PFSK-1 (cell line): ENCODE data around the gene TBC1D24.

Experiments
- FOXP2 ChIP-seq: optimal IDR thresholded peaks from 2 replicates; pipeline ENCODE3; 2011; ENCODE audit warnings: borderline replicate concordance, control low read depth, inconsistent platforms; ENCODE audit not compliant: insufficient read depth; ENCODE audit errors: extremely low read length, extremely low read depth
- POLR2AphosphoS5 ChIP-seq: IDR thresholded peaks from 2 replicates; pipeline ENCODE4 v1.6.1; 2012; ENCODE audit warnings: low read depth, mild to moderate bottlenecking, control low read depth, low read length, moderate library complexity
- SIN3A ChIP-seq: IDR thresholded peaks from 2 replicates; pipeline ENCODE4 v1.6.1; 2012; ENCODE audit warnings: mild to moderate bottlenecking, low read length, moderate library complexity, borderline replicate concordance; ENCODE audit not compliant: insufficient read depth
- TAF1 ChIP-seq: IDR thresholded peaks from 2 replicates; pipeline ENCODE4 v1.6.1; 2012; ENCODE audit warnings: low read length, control low read depth, borderline replicate concordance; ENCODE audit not compliant: insufficient read depth
- TF ChIP-seq, protein P1 (sequence below), 2 experiments: IDR thresholded peaks; 2 replicates each; pipeline versions ENCODE4 v1.6.1 to v1.8.0; 2011 to 2012; ENCODE audit warnings: low read depth in 2 of 2, low read length in 2 of 2, control low read depth in 1 of 2, inconsistent platforms in 1 of 2, mild to moderate bottlenecking in 1 of 2, moderate library complexity in 1 of 2; ENCODE audit not compliant: insufficient read depth in 1 of 2

TBC1D24 gene

GRCh38 chr16:2460391-2460713, 14.6 kb upstream of the TBC1D24 start:
- TF ChIP-seq POLR2AphosphoS5 (no peak), FOXP2 (no peak), SIN3A (no peak), TAF1 (no peak)
- TF ChIP-seq, protein P1, sequence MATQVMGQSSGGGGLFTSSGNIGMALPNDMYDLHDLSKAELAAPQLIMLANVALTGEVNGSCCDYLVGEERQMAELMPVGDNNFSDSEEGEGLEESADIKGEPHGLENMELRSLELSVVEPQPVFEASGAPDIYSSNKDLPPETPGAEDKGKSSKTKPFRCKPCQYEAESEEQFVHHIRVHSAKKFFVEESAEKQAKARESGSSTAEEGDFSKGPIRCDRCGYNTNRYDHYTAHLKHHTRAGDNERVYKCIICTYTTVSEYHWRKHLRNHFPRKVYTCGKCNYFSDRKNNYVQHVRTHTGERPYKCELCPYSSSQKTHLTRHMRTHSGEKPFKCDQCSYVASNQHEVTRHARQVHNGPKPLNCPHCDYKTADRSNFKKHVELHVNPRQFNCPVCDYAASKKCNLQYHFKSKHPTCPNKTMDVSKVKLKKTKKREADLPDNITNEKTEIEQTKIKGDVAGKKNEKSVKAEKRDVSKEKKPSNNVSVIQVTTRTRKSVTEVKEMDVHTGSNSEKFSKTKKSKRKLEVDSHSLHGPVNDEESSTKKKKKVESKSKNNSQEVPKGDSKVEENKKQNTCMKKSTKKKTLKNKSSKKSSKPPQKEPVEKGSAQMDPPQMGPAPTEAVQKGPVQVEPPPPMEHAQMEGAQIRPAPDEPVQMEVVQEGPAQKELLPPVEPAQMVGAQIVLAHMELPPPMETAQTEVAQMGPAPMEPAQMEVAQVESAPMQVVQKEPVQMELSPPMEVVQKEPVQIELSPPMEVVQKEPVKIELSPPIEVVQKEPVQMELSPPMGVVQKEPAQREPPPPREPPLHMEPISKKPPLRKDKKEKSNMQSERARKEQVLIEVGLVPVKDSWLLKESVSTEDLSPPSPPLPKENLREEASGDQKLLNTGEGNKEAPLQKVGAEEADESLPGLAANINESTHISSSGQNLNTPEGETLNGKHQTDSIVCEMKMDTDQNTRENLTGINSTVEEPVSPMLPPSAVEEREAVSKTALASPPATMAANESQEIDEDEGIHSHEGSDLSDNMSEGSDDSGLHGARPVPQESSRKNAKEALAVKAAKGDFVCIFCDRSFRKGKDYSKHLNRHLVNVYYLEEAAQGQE (IDR thresholded peaks at IDR 0.05; ENCODE audit: insufficient read depth in 1 of 2, low read depth in 2 of 2, low read length in 2 of 2): no peak

DNA sequence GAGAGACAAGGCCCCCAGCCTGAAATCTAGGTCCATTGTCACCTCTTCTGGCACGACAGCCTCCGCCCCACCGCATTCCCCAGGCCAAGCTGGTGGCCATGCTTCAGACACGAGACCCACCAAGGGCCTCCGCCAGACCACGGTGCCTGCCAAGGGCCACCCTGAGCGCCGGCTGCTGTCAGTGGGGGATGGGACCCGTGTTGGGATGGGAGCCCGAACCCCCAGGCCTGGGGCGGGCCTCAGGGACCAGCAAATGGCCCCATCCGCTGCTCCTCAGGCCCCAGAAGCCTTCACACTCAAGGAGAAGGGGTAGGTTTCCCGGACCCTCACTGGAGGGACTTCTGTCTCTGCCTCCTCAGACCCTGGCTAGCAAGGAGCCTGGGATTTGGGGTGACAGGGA, 14.0 kb upstream of the TBC1D24 start:
- TF ChIP-seq SIN3A: no peak
- TF ChIP-seq, protein P1 (IDR thresholded peaks at IDR 0.05; ENCODE audit: insufficient read depth in 1 of 2, low read depth in 2 of 2, low read length in 2 of 2): no peak
- no peak for TF ChIP-seq TAF1
- no peak for TF ChIP-seq POLR2AphosphoS5
- no peak for TF ChIP-seq FOXP2

DNA sequence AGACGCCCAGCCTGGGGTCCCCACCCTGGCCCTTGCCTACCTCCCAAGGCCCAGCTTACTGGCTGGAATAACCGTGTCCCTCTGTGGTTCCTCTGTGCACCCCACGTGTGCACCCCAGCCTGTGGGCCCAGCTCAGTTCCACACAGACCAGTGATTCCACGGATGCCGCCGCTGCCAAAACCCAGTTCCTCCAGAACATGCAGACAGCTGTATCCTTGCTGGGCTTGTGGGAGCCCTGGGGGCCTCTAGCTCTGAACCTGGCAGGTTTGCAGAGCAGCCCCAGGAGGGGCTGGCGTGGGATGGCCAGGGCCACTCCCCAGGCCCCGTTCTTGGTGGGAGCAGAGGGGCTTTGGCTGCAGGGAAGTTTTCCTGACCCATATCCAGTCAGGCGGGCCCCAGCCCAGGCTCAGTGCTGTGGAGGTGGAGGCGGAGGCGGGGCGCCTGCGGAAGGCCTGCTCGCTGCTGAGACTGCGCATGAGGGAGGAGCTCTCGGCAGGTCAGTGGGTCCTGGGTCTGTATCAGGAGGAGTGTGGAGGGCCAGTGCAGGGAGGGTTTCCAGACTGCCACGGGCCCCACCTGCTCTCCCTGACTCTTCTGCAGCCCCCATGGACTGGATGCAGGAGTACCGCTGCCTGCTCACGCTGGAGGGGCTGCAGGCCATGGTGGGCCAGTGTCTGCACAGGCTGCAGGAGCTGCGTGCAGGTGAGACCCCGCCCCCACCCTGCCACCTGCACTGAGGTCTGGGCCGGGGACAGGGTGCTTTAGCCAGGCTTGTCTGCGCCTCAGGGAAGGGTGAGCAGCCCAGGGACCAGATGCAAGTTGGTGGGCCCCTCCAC, 12.7 kb upstream of the TBC1D24 start:
- TF ChIP-seq, protein P1 (IDR thresholded peaks at IDR 0.05; ENCODE audit: insufficient read depth in 1 of 2, low read depth in 2 of 2, low read length in 2 of 2): no peak
- TF ChIP-seq FOXP2: no peak

DNA sequence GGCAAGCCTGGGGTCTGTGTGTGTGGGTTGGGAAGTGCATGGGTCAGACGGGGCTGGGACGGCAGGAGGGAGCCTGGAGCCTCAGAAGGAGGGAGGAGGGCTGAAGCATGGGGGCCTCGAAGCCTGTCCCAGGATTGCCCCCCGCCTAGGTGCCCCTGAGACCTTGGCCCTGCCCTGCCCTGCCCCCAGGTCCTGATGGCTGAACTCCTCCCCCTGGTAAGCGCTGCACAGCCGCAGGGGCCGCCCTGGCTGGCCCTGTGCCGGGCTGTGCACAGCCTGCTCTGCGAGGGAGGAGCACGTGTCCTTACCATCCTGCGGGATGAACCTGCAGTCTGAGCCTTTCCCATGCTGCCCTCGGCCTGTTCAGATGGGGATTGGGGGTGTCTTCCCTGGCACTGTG, 10.6 kb upstream of the TBC1D24 start:
- TF ChIP-seq POLR2AphosphoS5 (no peak), SIN3A (no peak), TAF1 (no peak), FOXP2 (no peak)
- TF ChIP-seq, protein P1 (IDR thresholded peaks at IDR 0.05; ENCODE audit: insufficient read depth in 1 of 2, low read depth in 2 of 2, low read length in 2 of 2): no peak
